ENCODE data around the gene NOD1.

The NOD1 gene

GRCh38 chr7:30450983-30451497 lies 27.5 kb downstream of the NOD1 start:
- TF ChIP-seq SCRT1 (tag by site-specific recombination; IDR thresholded peaks at IDR 0.05; ENCODE audit: borderline replicate concordance) (0 out of 2 replicates have a peak, but pooled peaks have one; percentile 31), ATF2 (tag by site-specific recombination; IDR thresholded peaks at IDR 0.05; ENCODE audit: low read depth) (no peak), SCRT2 (tag by site-specific recombination; IDR thresholded peaks at IDR 0.05) (peak; percentile 82), ZNF549 (tag by site-specific recombination; IDR thresholded peaks at IDR 0.05) (no peak)
- Histone ChIP-seq H3K27ac (ENCODE audit: extremely low read depth, low read depth, low read length) (no peak overlapping the region), H3K36me3 (ENCODE audit: control insufficient read depth in 2 of 2, insufficient read depth in 1 of 2, low read length in 2 of 2) (peaks cover 0 to 25% of the 10 kb centered on the region in 2 experiments; a peak in 1 of 3 replicates), H3K9me3 (ENCODE audit: control insufficient read depth, insufficient read depth, low read depth, low read length) (no peaks in the 10 kb centered on the region), H3K4me1 (ENCODE audit: control insufficient read depth, insufficient read depth, low read length) (no peaks in the 10 kb centered on the region), H3K4me3 (ENCODE audit: low read depth, low read length) (no peak overlapping the region)
- POLR2A ChIA-PET, result no interaction called here
- CTCF ChIA-PET, result no interaction called here

GRCh38 chr7:30450240-30450982 lies 28.2 kb downstream of the NOD1 start:
- TF ChIP-seq ZIC2 (tag by site-specific recombination; IDR thresholded peaks at IDR 0.05) (peak; percentile 55), PRDM4 (tag by site-specific recombination; IDR thresholded peaks at IDR 0.05) (no peak)
- H3K9me3 ChIP-seq (ENCODE audit: control insufficient read depth, insufficient read depth, low read depth, low read length), result no peaks in the 10 kb centered on the region
- ChIA-PET CTCF (no interaction called here), POLR2A (no interaction called here)
- peaks cover 0 to 24% of the 10 kb centered on the region in 2 experiments; a peak in 1 of 3 replicates for H3K36me3 ChIP-seq (ENCODE audit: control insufficient read depth in 2 of 2, insufficient read depth in 1 of 2, low read length in 2 of 2)
- no peak overlapping the region for H3K4me3 ChIP-seq (ENCODE audit: low read depth, low read length)
- H3K4me1 ChIP-seq (ENCODE audit: control insufficient read depth, insufficient read depth, low read length), result no peaks in the 10 kb centered on the region
- no peak overlapping the region for H3K27ac ChIP-seq (ENCODE audit: extremely low read depth, low read depth, low read length)

- ChIA-PET POLR2A (no interaction called here), CTCF (interaction anchor here (1.1 kb wide), 1 partner anchor 172 kb away, joined by 4 read pairs; no protein-coding TSS in a partner anchor)
- peaks cover 0 to 16% of the 10 kb centered on the region in 2 experiments; a peak in 1 of 3 replicates for H3K36me3 ChIP-seq (ENCODE audit: control insufficient read depth in 2 of 2, insufficient read depth in 1 of 2, low read length in 2 of 2)
- no peaks in the 10 kb centered on the region for H3K4me1 ChIP-seq (ENCODE audit: control insufficient read depth, insufficient read depth, low read length)
- no peak overlapping the region for H3K27ac ChIP-seq (ENCODE audit: extremely low read depth, low read depth, low read length)
- H3K4me3 ChIP-seq (ENCODE audit: low read depth, low read length), result no peak overlapping the region
- H3K9me3 ChIP-seq (ENCODE audit: control insufficient read depth, insufficient read depth, low read depth, low read length), result no peaks in the 10 kb centered on the region
- TF ChIP-seq ZNF701 (tag by site-specific recombination; IDR thresholded peaks at IDR 0.05), result no peak
- 0 out of 2 replicates have a peak, but pooled peaks have one; percentile 25 for TF ChIP-seq PRDM10 (tag by site-specific recombination; IDR thresholded peaks at IDR 0.05)
- TF ChIP-seq ZNF704 (tag by site-specific recombination; IDR thresholded peaks at IDR 0.05), result no peak
- TF ChIP-seq REST (tag by site-specific recombination; IDR thresholded peaks at IDR 0.05), result 0 out of 2 replicates have a peak, but pooled peaks have one; percentile 21
- no peak for TF ChIP-seq SP3 (tag by site-specific recombination; IDR thresholded peaks at IDR 0.05)
- no peak for TF ChIP-seq ZNF747 (tag by site-specific recombination; IDR thresholded peaks at IDR 0.05)
- TF ChIP-seq PBX3 (CRISPR knock-in tag; IDR thresholded peaks at IDR 0.05), result no peak
Observed at GRCh38 chr7:30448461-30449189, 30.0 kb downstream of the NOD1 start.

All from HEK293 (cell line).